ENCODE data around the gene SLC25A47.
"Not testable (repeated sequence)": the region's sequence is repeated elsewhere in the genome, so short reads cannot be mapped to it uniquely, and the experiment has no call there.

The SLC25A47 gene

GRCh38 chr14:100290607-100291304 lies 32.4 kb upstream of the SLC25A47 start:
- no peak for DNase-seq (ENCODE audit: low spot score)

DNA sequence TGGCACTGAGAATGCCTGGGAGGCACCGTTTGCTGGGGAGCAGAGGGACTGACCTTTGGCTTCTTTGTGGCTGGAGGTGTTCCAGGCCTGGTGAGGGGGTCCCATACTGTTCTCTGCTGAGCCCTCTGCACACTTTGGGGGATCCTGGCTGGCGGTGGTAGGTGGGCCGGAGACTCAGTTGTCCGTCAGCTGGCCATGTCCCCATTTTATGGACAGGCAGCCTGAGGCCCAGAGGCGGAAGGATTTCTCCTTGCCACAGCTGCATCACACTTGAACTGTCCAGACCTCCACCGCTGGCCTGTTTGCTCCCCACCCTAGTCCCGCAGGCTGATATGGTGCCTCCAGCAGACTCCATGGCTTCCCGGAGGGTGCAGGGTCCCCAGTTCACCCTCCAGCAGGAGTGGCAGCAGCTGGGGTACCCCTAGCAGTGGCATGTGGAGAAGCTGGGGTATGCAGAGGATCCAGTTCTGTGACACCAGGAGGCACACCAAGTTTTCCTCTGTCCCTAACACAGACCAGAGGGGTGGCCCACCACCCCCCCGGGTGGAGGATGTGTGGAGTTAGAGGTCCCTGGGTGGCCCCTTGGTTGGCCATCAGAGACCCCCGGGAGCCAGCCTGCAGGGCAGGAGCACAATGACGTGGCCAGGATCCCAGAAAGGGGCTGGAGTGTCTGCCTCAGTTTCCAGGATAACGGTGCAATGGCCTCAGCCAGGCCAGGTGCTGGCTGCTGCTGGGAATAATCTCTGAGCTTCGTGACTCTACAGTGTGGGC lies 31.6 kb upstream of the SLC25A47 start:
- DNase-seq (ENCODE audit: low spot score), result no peak

GRCh38 chr14:100292301-100292775 lies 30.8 kb upstream of the SLC25A47 start:
- no peak for DNase-seq (ENCODE audit: low spot score)

- no peak for DNase-seq (ENCODE audit: low spot score)
Observed at GRCh38 chr14:100292776-100293461, 30.2 kb upstream of the SLC25A47 start.

DNA sequence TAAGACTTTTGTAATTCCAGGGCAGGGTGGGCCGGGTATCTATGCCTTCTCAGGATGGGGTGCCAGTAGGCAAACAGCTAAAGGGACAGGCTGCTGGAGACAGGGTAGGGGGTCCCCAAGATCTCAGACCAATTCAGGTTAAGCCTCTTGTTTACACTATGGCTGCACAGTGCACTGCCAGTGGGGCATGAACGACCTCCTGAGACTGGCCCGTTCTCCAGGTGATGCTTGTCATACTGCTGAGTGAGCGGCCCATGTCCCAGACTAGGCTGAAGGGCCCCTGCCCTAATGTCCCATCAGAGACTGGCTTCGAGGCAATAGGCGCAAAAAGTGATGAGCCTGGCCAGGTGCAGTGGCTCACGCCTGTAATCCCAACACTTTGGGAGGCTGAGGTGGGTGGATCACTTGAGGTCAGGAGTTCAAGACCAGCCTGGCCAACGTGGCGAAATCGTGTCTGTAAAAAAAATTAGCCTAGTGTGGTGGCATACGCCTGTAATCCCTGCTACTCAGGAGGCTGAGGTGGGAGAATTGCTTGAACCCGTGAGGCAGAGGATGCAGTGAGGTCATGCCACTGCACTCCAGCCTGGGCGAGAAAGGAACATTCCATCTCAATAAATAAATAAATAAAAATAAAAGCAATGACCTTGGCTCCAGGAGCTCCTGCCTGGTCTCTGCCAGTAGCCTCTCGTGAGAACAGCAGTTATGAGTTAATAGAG lies 29.5 kb upstream of the SLC25A47 start:
- DNase-seq (ENCODE audit: low spot score), result no peak

DNA sequence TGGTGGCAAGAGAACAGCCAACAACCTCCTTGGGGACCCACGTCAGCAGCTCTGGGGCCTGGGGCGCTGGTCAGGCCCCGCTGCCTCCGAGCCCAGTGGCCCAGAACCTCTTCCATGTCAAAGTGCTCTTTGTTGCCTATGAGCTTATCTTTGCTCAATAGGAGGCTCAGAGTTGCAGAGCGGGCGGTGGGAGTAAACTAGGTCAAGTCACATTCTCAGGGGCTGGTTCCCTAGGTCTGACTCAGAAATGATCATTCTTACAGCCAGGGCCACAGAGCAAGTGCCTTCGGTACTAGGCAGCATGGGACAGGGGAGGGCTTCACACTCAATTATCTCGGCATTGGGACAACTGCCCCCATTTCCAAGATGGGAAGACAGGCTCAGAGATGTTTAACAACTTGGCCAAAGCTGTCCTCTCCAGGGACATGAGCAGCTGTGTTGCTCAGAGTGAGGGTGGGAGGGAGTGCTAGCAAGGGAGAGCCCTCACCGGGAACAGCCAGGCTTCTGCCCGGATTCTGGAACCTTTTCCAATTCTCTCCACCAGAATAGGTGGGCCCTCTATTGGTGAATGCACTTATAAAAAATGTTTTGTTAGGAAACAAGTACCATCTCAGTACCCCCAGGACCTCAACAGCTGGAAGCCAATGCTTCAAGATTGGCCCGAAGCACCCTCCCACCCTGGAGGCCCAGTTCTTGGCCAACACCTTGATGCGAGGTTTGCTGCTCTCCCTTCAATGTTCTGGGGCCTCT lies 28.8 kb upstream of the SLC25A47 start:
- no peak for DNase-seq (ENCODE audit: low spot score)

GRCh38 chr14:100294963-100295330 lies 28.2 kb upstream of the SLC25A47 start:
- no peak for DNase-seq (ENCODE audit: low spot score)

DNA sequence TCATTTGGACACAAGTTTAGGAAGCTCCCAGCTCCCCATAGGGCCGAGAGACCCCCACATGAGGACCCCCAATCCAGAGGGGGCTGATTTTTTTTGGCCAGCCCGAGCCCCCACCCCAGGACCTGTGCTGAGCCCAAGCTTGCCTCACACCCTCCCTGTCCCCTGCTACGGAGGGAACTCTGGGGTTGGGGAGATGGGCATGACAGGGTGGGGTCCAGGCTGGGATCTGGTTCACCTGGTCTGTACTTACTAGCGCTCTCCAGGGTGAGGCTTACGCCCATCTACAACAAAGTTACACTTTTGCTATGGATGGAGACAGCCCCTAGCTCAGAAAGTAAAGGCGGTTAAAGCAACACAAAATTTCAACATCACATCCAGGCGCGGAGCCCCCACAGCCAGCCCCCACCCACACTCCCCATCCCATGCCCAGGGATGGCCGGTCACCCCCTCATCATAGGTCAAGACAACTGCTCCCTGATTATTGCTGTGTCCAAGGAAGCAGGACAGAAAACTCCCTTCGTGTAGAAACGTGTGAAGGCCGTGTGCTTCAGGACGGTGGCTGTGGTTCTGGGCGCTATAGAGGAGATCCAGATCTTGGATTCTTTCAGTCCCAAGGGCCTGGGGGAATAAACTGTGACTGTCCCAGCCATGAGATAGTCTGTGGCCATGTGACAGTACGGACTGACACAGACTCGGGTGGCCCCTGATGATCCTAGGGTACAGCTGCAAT lies 27.6 kb upstream of the SLC25A47 start:
- DNase-seq (ENCODE audit: low spot score), result no peak

DNA sequence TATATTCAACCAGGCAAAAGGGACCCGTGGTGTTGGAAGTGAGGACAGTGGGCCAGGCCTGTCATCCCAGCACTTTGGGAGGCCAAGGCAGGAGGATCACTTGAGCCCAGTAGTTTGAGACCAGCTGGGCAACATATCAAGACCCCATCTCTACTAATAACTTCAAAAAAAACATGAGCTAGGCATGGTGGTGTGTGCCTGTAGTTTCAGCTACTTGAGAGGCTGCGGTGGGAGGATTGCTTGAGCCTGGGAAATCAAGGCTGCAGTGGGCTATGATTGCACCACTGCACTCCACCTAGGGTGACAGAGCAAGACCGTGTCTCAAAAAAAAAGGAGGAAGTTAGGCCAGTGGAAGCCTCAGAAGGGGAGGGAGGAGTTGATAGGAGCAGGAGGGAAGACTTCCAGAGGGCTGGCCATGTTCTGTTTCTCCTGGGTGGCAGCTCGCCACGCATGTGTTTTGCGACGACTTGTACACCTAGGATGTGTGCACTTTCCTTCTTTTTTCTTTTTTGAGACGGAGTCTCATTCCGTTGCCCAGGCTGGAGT lies 27.0 kb upstream of the SLC25A47 start:
- no peak for DNase-seq (ENCODE audit: low spot score)

GRCh38 chr14:100296729-100297128 lies 26.4 kb upstream of the SLC25A47 start:
- not testable (repeated sequence) for DNase-seq (ENCODE audit: low spot score)

DNA sequence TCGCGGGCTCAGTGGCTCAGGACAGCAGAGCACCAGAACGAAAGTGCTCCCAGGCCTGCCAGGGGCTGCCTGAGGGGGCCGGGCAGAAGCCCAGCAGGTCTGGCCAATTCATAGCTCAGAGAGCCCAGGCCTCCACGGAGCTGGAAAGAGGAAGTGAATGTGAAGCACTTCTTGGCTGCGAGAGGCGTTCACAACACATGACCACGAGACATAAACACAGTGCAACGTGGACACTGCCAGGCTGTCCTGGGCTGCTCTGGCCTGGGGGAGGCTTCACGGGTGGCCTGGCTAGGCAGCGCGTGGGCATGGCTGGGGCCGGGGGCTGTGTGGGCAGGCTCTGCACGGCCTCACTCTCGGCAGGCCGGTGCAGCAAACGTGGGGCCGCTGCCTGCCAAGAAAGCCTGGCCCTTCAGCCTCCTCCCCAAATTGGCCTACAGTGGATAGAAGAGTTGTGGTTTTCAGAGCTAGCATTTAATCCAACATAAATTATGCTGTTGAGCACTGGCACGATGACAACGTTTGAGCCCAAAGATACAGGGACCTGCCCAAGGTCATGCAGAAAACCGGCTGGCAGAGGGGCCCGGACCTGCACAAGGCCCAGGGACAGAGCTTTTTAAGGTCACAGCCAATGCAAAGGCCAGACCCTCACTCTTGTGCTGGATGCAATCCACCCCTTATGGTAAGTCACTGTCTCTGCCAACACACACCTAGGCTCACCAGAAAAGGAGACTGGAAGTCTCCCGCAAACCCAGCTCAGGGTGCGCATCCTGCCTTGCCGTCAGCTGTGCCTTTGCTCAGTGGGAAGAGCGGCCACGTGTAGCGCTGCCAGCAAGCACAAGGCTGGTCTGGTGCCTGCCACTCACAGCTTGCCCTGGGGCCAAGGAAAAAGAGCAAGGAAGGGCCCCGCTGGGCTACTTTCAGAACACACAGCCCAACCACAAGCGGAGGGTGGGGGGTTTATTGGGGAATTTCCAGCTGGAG lies 25.5 kb upstream of the SLC25A47 start:
- peak; percentile 74 for DNase-seq (ENCODE audit: low spot score)

DNA sequence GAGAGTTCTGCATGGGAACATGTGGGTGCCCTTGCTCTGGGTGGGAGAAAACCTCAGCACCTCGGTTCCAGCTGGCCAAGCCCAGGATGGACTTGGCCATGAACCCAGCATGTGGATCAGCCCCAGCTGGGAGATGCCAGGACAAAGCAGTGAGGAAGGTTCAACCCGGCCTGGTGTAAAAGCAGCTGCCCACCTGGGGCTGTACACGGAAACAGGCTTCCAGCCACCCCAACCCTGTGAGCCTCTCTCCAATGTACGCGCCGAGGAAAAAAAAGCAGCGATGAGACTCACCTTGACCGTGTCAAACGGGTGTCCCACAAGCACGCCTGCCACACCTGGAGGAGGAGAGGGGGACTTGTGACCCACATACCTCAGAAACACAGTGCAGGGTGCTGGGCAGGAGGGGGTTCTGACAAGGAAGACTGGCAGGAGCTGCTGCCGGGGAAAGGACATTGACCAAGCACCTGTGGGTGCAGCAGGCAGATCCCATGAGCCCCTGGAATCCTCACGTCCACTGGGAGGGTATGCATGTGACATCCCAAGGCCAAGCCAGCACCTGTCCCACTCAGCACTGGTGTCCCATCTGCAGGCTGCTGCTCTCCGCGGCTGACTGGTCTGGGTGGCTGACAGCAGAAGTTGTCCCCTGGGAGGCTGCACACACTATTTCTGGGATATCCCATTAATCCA lies 24.4 kb upstream of the SLC25A47 start:
- DNase-seq (ENCODE audit: low spot score), result no peak

DNA sequence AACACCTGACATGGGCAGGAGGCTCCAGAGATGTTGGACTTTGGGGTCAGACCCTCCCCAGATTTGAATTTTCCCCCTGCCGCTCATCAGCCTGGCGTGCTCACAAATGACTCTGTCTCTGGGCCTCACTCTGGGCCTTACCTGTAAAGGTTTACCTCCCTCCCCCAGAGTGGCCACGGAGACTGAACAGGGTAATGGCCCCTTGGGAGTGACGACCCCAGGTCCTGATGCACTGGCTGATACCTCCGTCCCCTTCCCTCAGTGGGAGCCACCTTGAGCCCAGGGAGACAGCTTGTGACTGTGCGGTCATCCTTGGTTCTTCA lies 23.9 kb upstream of the SLC25A47 start:
- no peak for DNase-seq (ENCODE audit: low spot score)

- no peak for DNase-seq (ENCODE audit: low spot score)
Observed at GRCh38 chr14:100302616-100303015, 20.5 kb upstream of the SLC25A47 start.

- no peak for DNase-seq (ENCODE audit: low spot score)
Observed at GRCh38 chr14:100303179-100303578, 20.0 kb upstream of the SLC25A47 start.

GRCh38 chr14:100303925-100304324 lies 19.2 kb upstream of the SLC25A47 start:
- DNase-seq (ENCODE audit: low spot score), result no peak

GRCh38 chr14:100304825-100305323 lies 18.3 kb upstream of the SLC25A47 start:
- DNase-seq (ENCODE audit: low spot score), result no peak

DNA sequence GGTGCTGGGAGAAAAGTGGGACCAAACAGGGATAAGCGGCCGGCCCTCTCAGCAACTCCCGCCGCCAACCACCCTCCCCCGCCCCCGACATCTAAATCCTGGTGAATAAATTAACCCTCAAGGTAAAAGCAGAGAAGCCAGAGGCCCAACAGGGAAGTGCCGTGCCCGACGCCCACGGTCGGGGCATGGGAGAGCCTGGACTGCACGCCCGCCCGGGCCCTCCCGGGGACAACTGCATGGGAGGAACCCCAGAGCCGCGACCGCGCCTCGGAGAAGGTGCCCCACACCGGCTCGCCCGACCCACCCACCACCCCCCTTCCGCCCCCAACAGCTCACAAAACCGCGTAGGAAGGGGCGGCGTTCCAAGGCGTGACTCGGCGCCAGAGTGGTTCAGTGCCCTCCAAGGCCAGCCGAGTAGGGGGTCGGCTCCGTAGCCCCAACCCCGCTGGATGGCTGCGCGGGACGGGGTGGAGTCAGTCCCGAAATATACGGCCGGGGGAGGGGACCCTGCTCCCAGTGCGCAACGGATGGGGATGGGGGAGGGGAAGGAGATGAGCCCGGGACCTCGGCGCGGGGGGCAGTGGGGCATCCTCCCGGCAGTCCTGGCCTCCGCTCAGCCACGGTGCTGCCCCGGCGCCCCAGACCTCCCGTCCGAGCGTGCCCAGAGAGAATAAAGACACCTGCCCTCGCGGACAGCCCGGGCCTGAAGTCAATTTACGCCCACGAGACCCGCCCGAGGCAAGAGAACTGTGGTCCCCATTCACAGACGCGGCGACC lies 17.6 kb upstream of the SLC25A47 start:
- no peak for DNase-seq (ENCODE audit: low spot score)

All from putamen (tissue), 1 donor.